ENCODE data around the gene ATP5ME.

ATP5ME gene

DNA sequence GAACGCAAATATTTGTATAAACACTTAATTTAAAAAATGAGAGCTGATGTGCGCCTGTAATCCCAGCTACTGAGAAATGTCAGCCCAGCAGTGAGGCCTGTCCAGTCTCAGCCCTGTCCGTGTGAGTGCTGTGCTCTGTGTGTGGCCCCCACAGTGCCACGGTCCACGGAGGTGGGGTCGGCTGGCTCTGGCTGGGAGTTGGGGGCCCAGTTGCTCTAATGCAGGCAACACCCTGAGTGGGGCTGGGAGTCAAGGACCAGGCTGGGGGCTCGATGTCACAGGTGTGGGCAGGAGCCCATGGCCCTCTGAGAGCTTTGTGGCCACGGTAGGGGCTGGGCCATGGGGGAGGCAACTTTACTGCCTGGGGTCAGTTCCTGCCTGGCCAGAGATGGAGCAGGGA lies 44.4 kb upstream of the ATP5ME start:
- Histone ChIP-seq H3K4me3 (ENCODE audit: low read depth, low read length) (no peak overlapping the region), H3K9me3 (ENCODE audit: severe bottlenecking) (no peaks in the 10 kb centered on the region), H3K36me3 (peaks cover 27% of the 10 kb centered on the region), H3K27me3 (ENCODE audit: insufficient read depth, low read depth, severe bottlenecking) (no peaks in the 10 kb centered on the region), H3K27ac (no peak overlapping the region)
- TF ChIP-seq, protein P1, sequence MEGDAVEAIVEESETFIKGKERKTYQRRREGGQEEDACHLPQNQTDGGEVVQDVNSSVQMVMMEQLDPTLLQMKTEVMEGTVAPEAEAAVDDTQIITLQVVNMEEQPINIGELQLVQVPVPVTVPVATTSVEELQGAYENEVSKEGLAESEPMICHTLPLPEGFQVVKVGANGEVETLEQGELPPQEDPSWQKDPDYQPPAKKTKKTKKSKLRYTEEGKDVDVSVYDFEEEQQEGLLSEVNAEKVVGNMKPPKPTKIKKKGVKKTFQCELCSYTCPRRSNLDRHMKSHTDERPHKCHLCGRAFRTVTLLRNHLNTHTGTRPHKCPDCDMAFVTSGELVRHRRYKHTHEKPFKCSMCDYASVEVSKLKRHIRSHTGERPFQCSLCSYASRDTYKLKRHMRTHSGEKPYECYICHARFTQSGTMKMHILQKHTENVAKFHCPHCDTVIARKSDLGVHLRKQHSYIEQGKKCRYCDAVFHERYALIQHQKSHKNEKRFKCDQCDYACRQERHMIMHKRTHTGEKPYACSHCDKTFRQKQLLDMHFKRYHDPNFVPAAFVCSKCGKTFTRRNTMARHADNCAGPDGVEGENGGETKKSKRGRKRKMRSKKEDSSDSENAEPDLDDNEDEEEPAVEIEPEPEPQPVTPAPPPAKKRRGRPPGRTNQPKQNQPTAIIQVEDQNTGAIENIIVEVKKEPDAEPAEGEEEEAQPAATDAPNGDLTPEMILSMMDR (IDR thresholded peaks at IDR 0.05; ENCODE audit: low read depth, low read length), result no peak
- DNase-seq, result no peak

DNA sequence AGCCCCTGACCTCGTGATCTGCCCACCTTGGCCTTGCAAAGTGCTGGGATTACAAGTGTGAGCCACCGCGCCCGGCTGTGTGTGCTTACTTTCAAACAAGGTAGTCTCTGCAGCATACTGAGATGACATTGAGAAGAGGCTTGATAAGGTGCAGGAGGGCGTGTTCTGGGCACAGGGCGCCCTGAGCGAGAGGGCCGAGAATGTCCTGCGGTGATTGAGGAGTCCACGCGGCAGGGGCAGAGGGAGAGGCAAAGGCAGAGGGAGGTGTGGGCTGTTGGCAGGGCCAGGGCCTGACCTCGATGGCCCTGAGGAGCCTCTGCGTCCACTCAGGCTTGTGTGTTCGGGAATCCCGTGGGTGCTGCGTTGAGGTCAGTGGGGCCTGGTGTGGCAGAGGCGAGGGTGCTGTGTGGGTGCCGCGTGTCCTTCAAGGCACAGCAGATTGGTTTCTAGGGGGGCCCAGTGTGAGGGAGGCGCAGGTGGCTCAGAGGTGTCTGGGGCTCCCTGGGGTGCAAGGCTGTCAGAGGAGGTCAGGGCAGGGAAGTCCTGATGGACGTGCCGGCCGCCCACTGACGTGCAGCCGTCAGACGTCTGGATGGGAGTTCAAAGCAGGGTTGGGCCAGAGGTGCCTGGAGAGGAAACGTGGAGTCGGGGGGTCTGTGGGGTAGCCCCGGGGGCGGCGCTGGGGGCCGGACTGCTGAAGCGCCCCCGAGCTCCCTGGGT lies 43.7 kb upstream of the ATP5ME start:
- peaks cover 22% of the 10 kb centered on the region for H3K36me3 ChIP-seq
- no peak for DNase-seq
- H3K27me3 ChIP-seq (ENCODE audit: insufficient read depth, low read depth, severe bottlenecking), result no peaks in the 10 kb centered on the region
- H3K27ac ChIP-seq, result no peak overlapping the region
- TF ChIP-seq, protein P1 (IDR thresholded peaks at IDR 0.05; ENCODE audit: low read depth, low read length), result no peak
- H3K4me3 ChIP-seq (ENCODE audit: low read depth, low read length), result no peak overlapping the region
- no peaks in the 10 kb centered on the region for H3K9me3 ChIP-seq (ENCODE audit: severe bottlenecking)

DNA sequence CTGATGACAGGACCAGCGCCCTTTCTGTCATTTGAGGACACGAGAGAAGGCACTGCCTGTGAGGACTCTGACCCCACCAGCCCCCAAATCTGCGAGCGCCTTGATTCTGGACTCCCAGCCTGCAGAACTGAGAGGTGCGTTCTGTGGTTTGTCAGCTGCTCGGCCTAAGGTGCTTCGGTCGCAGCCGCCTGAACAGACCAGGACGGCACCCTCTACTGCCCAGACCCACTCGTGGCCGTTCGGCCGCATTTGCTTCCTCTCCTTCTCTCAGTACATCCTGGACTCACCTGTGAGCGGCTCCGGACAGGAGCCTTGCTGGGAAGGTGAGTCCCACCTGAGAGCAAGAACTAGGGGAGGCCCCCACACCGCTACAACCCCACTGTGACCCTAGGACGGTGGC lies 40.0 kb upstream of the ATP5ME start:
- Histone ChIP-seq H3K27me3 (ENCODE audit: insufficient read depth, low read depth, severe bottlenecking) (no peaks in the 10 kb centered on the region), H3K27ac (no peak overlapping the region), H3K4me3 (ENCODE audit: low read depth, low read length) (no peak overlapping the region), H3K36me3 (peaks cover 29% of the 10 kb centered on the region), H3K9me3 (ENCODE audit: severe bottlenecking) (no peaks in the 10 kb centered on the region)
- TF ChIP-seq, protein P1 (IDR thresholded peaks at IDR 0.05; ENCODE audit: low read depth, low read length), result no peak
- no peak for DNase-seq

DNA sequence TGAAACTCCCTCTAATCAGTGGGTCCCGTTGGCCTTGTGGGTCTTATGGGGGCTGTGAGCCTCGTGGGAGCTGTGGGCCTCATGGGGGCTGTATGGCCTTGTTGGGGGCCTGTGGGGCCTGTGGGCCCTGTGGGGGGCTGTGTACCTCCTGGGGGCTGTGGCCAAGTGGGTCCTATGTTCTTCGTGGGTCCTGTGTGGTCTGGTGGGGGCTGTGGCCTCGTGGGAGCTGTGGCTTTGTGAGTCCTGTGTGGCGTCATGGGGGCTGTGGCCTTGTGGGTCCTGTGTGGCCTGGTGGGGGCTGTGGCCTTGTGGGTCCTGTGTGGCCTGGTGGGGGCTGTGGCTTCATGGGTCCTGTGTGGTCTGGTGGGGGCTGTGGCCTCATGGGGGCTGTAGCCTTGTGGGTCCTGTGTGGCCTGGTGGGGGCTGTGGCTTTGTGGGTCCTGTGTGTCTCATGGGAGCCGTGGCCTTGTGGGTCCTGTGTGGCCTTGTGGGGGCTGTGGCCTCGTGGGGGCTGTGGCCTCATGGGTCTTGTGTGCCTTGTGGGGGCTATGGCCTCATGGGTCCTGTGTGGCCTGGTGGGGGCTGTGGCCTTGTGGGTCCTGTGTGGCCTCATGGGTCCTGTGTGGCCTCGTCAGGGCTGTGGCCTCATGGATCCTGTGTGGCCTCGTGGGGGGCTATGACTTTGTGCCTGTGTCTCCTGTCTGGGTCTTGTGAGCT lies 39.0 kb upstream of the ATP5ME start:
- Histone ChIP-seq H3K27ac (no peak overlapping the region), H3K4me3 (ENCODE audit: low read depth, low read length) (no peak overlapping the region), H3K36me3 (peaks cover 35% of the 10 kb centered on the region), H3K9me3 (ENCODE audit: severe bottlenecking) (no peaks in the 10 kb centered on the region), H3K27me3 (ENCODE audit: insufficient read depth, low read depth, severe bottlenecking) (no peaks in the 10 kb centered on the region)
- no peak for DNase-seq
- TF ChIP-seq, protein P1 (IDR thresholded peaks at IDR 0.05; ENCODE audit: low read depth, low read length), result no peak

DNA sequence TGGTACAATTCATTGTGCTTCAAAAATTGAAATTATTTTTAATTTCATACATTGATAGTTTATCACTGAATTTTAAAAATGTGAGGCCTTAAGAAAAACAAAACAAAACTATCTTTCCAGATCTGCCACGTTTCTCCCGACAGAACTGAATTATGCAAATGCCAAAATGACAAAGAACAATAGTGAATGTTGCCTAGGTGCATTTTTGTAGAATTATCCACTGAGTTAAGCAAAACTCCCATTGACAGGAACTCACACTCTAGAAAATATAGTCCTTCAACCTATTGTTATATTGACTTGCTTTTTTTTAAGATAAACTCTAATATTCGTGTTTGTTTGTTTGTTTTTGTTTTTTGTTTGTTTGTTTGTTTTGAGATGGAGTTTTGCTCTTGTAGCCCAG lies 38.0 kb upstream of the ATP5ME start:
- no peak overlapping the region for H3K27ac ChIP-seq
- H3K36me3 ChIP-seq, result peaks cover 36% of the 10 kb centered on the region
- H3K9me3 ChIP-seq (ENCODE audit: severe bottlenecking), result no peaks in the 10 kb centered on the region
- no peak for DNase-seq
- H3K27me3 ChIP-seq (ENCODE audit: insufficient read depth, low read depth, severe bottlenecking), result no peaks in the 10 kb centered on the region
- TF ChIP-seq, protein P1 (IDR thresholded peaks at IDR 0.05; ENCODE audit: low read depth, low read length), result no peak
- H3K4me3 ChIP-seq (ENCODE audit: low read depth, low read length), result no peak overlapping the region
